GM23248 (cell line): ENCODE measurements around the gene TRAPPC8. TPM values are rescaled to one million over a fixed set of nuclear protein-coding genes. Genes with fewer than 3 reads are reported as not detected.

ENCODE experiments used
- DNase-seq: peaks from one replicate; pipeline ENCODE4 v3.0.0-alpha.2; 2015
- H2AFZ ChIP-seq: fragments of 200-600 bp; sonication (generic); 2 replicates; pipeline ENCODE4 v1.6.1; 2016; ENCODE audit warnings: antibody characterized with exemption
- H3F3A ChIP-seq: fragments of 200-600 bp; sonication (generic); 2 replicates; pipeline ENCODE4 v1.6.1; 2016; ENCODE audit warnings: mild to moderate bottlenecking, antibody characterized with exemption, mixed run types; ENCODE audit not compliant: insufficient read depth
- H3K27ac ChIP-seq: fragments of 200-600 bp; sonication (generic); 2 replicates; pipeline ENCODE4 v1.5.1; 2016; ENCODE audit warnings: mild to moderate bottlenecking
- H3K27me3 ChIP-seq: fragments of 200-600 bp; sonication (generic); replicated peaks from 2 replicates; pipeline ENCODE4 v1.6.1; 2016; ENCODE audit warnings: mild to moderate bottlenecking; ENCODE audit not compliant: insufficient read depth
- H3K36me3 ChIP-seq: fragments of 200-600 bp; sonication (generic); 2 replicates; pipeline ENCODE4 v1.6.1; 2016; ENCODE audit warnings: low read depth, mild to moderate bottlenecking
- H3K4me1 ChIP-seq: fragments of 200-600 bp; sonication (generic); 2 replicates; pipeline ENCODE4 v1.6.1; 2016; ENCODE audit warnings: mild to moderate bottlenecking; ENCODE audit not compliant: insufficient read depth
- H3K4me2 ChIP-seq: fragments of 200-600 bp; sonication (generic); one replicate; pipeline ENCODE4 v1.6.1; 2016; ENCODE audit warnings: mild to moderate bottlenecking; ENCODE audit not compliant: unreplicated experiment
- H3K4me3 ChIP-seq: fragments of 200-600 bp; sonication (generic); 2 replicates; pipeline ENCODE4 v1.5.1; 2016; ENCODE audit warnings: mild to moderate bottlenecking
- H3K79me2 ChIP-seq: fragments of 200-600 bp; sonication (generic); 2 replicates; pipeline ENCODE4 v1.6.1; 2016; ENCODE audit warnings: mild to moderate bottlenecking; ENCODE audit not compliant: insufficient read depth
- H3K9ac ChIP-seq: fragments of 200-600 bp; sonication (generic); 2 replicates; pipeline ENCODE4 v1.6.1; 2016; ENCODE audit warnings: mild to moderate bottlenecking
- H3K9me2 ChIP-seq: fragments of 200-600 bp; sonication (generic); 2 replicates; pipeline ENCODE4 v1.6.1; 2016; ENCODE audit warnings: mixed run types, mild to moderate bottlenecking, moderate library complexity; ENCODE audit not compliant: insufficient read depth
- H3K9me3 ChIP-seq: fragments of 200-600 bp; sonication (generic); one replicate; pipeline ENCODE4 v1.6.1; 2017; ENCODE audit warnings: low read depth
- H4K20me1 ChIP-seq: fragments of 200-600 bp; sonication (generic); 2 replicates; pipeline ENCODE4 v1.6.0; 2016; ENCODE audit not compliant: insufficient read depth
- EZH2 ChIP-seq: fragments of 200-600 bp; sonication (generic); IDR thresholded peaks from 2 replicates; pipeline ENCODE4 v1.6.1; 2018; ENCODE audit warnings: antibody characterized with exemption, mild to moderate bottlenecking; ENCODE audit not compliant: insufficient read depth, poor library complexity, severe bottlenecking
- EZH2phosphoT487 ChIP-seq: fragments of 200-600 bp; sonication (generic); IDR thresholded peaks from 2 replicates; pipeline ENCODE4 v1.6.1; 2018; ENCODE audit warnings: antibody characterized with exemption, moderate library complexity, mild to moderate bottlenecking, low read depth; ENCODE audit not compliant: insufficient read depth
- WGBS, 2 experiments: methylation state at CpG; one replicate each; pipeline ENCODE4 v1.1.6; 2015 to 2017; ENCODE audit warnings: low lambda C conversion rate in 2 of 2, low coverage in 1 of 2; ENCODE audit errors: missing lambda C conversion rate in 2 of 2; 5-methylcytosine and 5-hydroxymethylcytosine counted together
- in situ Hi-C: fragments of 300-500 bp; cut with MboI; formaldehyde crosslinking; loops from 2 replicates; pipeline ENCODE4 v1.15.0; 2020
- polyA plus RNA-seq: library from polyadenylated mRNA; unstranded; fragments of >200 nt; fragmentation: Nextera tagmentation; extraction: Ambion mirVana; gene quantifications from 2 replicates; pipeline ENCODE4 v1.2.1, GENCODE V29; 2016
- total RNA-seq: library from RNA; depleted of rRNA; stranded (reverse); fragments of >200 nt; shearing (Covaris generic); gene quantifications from 2 replicates; pipeline ENCODE4 v1.2.3, GENCODE V29; 2014

TRAPPC8 gene
- total and polyA plus RNA-seq, 2 experiments from 2014 or later = 10.1 to 39.4 TPM

- H3F3A ChIP-seq = no peaks in the 10 kb centered on the region
- in situ Hi-C loops = no loop called here
- H3K4me2 ChIP-seq = no peak overlapping the region
- no peaks in the 10 kb centered on the region for H3K4me1 ChIP-seq
- no peaks in the 10 kb centered on the region for H3K9me3 ChIP-seq
- peaks cover 21% of the 10 kb centered on the region for H3K79me2 ChIP-seq
- no peaks in the 10 kb centered on the region for H4K20me1 ChIP-seq
- WGBS, 2 experiments = 93 to 100% methylated on average over 2 of the region's 2 CpGs
- H3K4me3 ChIP-seq = no peak overlapping the region
- no peak overlapping the region for H3K9ac ChIP-seq
- H2AFZ ChIP-seq = no peak overlapping the region
- TF ChIP-seq EZH2phosphoT487 (no peak), EZH2 (no peak)
- DNase-seq = no peak
- peaks cover 25% of the 10 kb centered on the region for H3K36me3 ChIP-seq
- H3K27me3 ChIP-seq = no peaks in the 10 kb centered on the region
- H3K9me2 ChIP-seq = no peaks in the 10 kb centered on the region
- H3K27ac ChIP-seq = no peak overlapping the region
These were observed 67.6 kb downstream of the TRAPPC8 start for GRCh38 chr18:31875301-31875700.

GRCh38 chr18:31863103-31863502 is 79.8 kb downstream of the TRAPPC8 start:
- Histone ChIP-seq H4K20me1 (no peaks in the 10 kb centered on the region), H3K9me3 (no peaks in the 10 kb centered on the region), H3K27ac (no peak overlapping the region), H3K4me2 (no peak overlapping the region), H3K27me3 (no peaks in the 10 kb centered on the region), H3K9ac (no peak overlapping the region), H2AFZ (no peak overlapping the region), H3K4me1 (no peaks in the 10 kb centered on the region), H3K4me3 (no peak overlapping the region), H3K79me2 (no peaks in the 10 kb centered on the region), H3K36me3 (peaks cover 29% of the 10 kb centered on the region), H3K9me2 (no peaks in the 10 kb centered on the region), H3F3A (no peaks in the 10 kb centered on the region)
- no peak for DNase-seq
- TF ChIP-seq EZH2phosphoT487 (no peak), EZH2 (no peak)
- in situ Hi-C loops = no loop called here
- 97 to 100% methylated on average over 1 of the region's 1 CpG for WGBS, 2 experiments

- in situ Hi-C loops = no loop called here
- no peak overlapping the region for H2AFZ ChIP-seq
- H3K4me3 ChIP-seq = no peak overlapping the region
- no peaks in the 10 kb centered on the region for H3K79me2 ChIP-seq
- no peak overlapping the region for H3K9ac ChIP-seq
- no peaks in the 10 kb centered on the region for H3F3A ChIP-seq
- no peak overlapping the region for H3K27ac ChIP-seq
- H3K9me3 ChIP-seq = no peaks in the 10 kb centered on the region
- H3K27me3 ChIP-seq = no peaks in the 10 kb centered on the region
- DNase-seq = no peak
- no peaks in the 10 kb centered on the region for H3K4me1 ChIP-seq
- H3K4me2 ChIP-seq = no peak overlapping the region
- no peaks in the 10 kb centered on the region for H4K20me1 ChIP-seq
- peaks cover 41% of the 10 kb centered on the region; the same call in 1 of the 2 replicates for H3K36me3 ChIP-seq
- TF ChIP-seq EZH2 = no peak
- TF ChIP-seq EZH2phosphoT487 = no peak
- no peaks in the 10 kb centered on the region for H3K9me2 ChIP-seq
These were observed 82.4 kb downstream of the TRAPPC8 start for GRCh38 chr18:31860488-31860887.

- Histone ChIP-seq H3K4me2 (no peak overlapping the region), H3F3A (no peaks in the 10 kb centered on the region), H3K9me2 (no peaks in the 10 kb centered on the region), H3K36me3 (peaks cover 46% of the 10 kb centered on the region; the same call in 1 of the 2 replicates), H3K79me2 (no peaks in the 10 kb centered on the region), H2AFZ (no peak overlapping the region), H3K9ac (no peak overlapping the region), H3K27ac (no peak overlapping the region), H3K4me3 (no peak overlapping the region), H4K20me1 (no peaks in the 10 kb centered on the region), H3K4me1 (no peaks in the 10 kb centered on the region), H3K9me3 (no peaks in the 10 kb centered on the region), H3K27me3 (no peaks in the 10 kb centered on the region)
- 96% methylated on average over 6 of the region's 6 CpGs for WGBS, 2 experiments
- no peak for TF ChIP-seq EZH2phosphoT487
- no peak for TF ChIP-seq EZH2
- DNase-seq = no peak
- in situ Hi-C loops = no loop called here
These were observed 85.3 kb downstream of the TRAPPC8 start for GRCh38 chr18:31857526-31858106.

GRCh38 chr18:31850844-31851243 is 92.1 kb downstream of the TRAPPC8 start:
- Histone ChIP-seq H3K27ac (no peak overlapping the region), H3K4me1 (no peaks in the 10 kb centered on the region), H3K9me2 (no peaks in the 10 kb centered on the region), H3K36me3 (peaks cover 46% of the 10 kb centered on the region), H4K20me1 (no peaks in the 10 kb centered on the region), H3K9me3 (no peaks in the 10 kb centered on the region), H3K79me2 (no peaks in the 10 kb centered on the region), H3F3A (no peaks in the 10 kb centered on the region), H3K4me2 (no peak overlapping the region), H3K4me3 (no peak overlapping the region), H2AFZ (no peak overlapping the region), H3K27me3 (no peaks in the 10 kb centered on the region), H3K9ac (no peak overlapping the region)
- in situ Hi-C loops = no loop called here
- WGBS, 2 experiments = 92 to 100% methylated on average over 1 of the region's 1 CpG
- TF ChIP-seq EZH2 = no peak
- no peak for TF ChIP-seq EZH2phosphoT487
- DNase-seq = no peak
